ENCODE measurements around the gene XRCC5. TPM values are rescaled to one million over a fixed set of nuclear protein-coding genes. Genes with fewer than 3 reads are reported as not detected.

XRCC5 gene
- total RNA-seq = 100 to 1,000 TPM; 131 to 157 (median 141) TPM

DNA sequence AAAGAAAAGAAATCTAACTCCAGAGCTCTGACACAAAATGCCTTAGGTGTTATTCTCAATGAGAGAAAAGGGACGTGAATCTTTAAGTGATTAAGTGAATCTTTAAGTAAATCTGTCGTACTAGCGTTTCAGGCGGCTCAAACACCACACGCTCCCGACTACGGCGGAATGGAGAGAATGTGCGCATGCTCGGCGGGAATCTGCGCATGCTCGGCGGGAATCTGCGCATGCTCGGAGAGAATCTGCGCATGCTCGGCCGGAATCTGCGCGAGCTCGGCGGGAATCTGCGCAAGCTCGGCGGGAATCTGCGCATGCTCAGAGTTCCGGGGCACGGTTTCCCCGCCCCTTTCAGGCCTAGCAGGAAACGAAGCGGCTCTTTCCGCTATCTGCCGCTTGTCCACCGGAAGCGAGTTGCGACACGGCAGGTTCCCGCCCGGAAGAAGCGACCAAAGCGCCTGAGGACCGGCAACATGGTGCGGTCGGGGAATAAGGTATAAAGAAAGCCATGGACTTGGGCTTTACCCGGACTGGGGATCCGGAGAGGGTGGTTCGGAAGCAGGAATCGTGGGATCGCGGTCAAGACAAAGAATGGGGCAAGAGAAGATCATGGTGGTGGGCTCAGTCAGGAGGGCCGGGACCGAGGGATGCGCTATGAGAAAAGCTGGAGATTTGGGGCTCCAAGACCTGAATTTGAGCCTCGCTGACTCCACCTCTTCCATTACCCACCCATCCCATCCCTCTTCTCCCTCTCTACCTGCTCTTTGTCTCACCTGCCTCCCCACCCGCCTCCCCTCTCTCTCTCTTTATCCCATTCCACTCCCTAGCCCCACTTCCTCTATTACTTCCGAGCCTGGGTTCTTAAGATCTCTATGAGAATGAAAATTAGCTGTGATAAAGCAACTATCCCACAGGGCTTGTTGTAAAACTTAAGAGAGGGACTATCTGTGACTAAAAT, at the start of gene XRCC5:
Gene XRCC5, plus strand, starts transcription at position 382 of the 955 bp plus-strand sequence. Its CDS starts 89 bp downstream, at position 471.
- peaks cover 0 to 6% (median 2%) of the 10 kb centered on the region in 3 donors for H3K27me3 ChIP-seq
- peaks cover 0 to 35% of the 10 kb centered on the region in 2 donors for H3K36me3 ChIP-seq
- TF ChIP-seq, protein P1, sequence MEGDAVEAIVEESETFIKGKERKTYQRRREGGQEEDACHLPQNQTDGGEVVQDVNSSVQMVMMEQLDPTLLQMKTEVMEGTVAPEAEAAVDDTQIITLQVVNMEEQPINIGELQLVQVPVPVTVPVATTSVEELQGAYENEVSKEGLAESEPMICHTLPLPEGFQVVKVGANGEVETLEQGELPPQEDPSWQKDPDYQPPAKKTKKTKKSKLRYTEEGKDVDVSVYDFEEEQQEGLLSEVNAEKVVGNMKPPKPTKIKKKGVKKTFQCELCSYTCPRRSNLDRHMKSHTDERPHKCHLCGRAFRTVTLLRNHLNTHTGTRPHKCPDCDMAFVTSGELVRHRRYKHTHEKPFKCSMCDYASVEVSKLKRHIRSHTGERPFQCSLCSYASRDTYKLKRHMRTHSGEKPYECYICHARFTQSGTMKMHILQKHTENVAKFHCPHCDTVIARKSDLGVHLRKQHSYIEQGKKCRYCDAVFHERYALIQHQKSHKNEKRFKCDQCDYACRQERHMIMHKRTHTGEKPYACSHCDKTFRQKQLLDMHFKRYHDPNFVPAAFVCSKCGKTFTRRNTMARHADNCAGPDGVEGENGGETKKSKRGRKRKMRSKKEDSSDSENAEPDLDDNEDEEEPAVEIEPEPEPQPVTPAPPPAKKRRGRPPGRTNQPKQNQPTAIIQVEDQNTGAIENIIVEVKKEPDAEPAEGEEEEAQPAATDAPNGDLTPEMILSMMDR (IDR thresholded peaks at IDR 0.05 in 4 of 5, conservative IDR thresholded peaks at IDR 0.05 in 1 of 5) = no peak
- TF ChIP-seq POLR2A (IDR thresholded peaks at IDR 0.05) = peak; percentile 17 to 46
- ATAC-seq (peak; percentile 99), DNase-seq (peak; percentile 92 to 96)
- peak within 1 kb of the TSS; percentile 78 to 94 (median 88) for H3K4me3 ChIP-seq
- no peaks in the 10 kb centered on the region for H3K9me3 ChIP-seq
- H3K4me1 ChIP-seq = peaks cover 18 to 26% of the 10 kb centered on the region in 2 donors
- intact Hi-C loops (cut with DNase I; ENCODE audit: low total_unique reads) = no loop called here
- in situ Hi-C loops (cut with MboI; ENCODE audit: low sequenced_read_pairs in 4 of 4) = loop anchor here in 3 of 4 donors (25.0 kb wide), 1 partner anchor 303 kb away; the partner anchor contains the start of gene SMARCAL1 (in 3 of the 3)
- peak within 1 kb of the TSS; percentile 86 to 94 (median 90) for H3K27ac ChIP-seq

DNA sequence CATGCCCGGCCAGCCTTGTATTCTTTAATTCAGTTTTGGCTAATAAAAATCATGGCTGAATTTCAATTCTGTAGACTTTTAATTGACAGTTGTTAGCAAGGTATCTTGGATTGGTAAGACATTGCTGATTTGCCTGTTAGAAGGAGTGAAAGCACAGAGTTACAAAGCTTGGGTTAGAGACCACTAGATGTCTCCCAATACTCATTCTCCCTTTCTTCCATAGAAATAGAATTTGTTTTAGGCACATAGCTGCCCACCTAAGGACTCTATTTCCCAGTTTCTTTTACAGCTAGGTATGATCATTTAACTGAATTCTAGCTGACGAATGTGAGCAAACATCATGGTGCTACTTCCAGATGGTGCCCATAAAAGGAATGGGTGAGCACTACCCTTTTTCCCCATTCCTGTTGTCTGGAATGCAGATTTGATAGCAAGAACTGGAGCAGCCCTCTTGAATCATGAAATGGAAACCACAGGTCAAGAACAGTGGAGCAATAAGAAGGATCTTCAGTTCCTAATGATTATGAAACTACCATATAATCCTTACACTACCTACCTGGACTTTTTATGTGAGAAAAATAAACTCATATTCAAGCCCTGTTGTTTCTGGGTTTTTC, 45.0 kb upstream of the XRCC5 start:
- Histone ChIP-seq H3K9me3 (no peaks in the 10 kb centered on the region), H3K27me3 (no peaks in the 10 kb centered on the region), H3K4me1 (no peaks in the 10 kb centered on the region), H3K36me3 (no peaks in the 10 kb centered on the region), H3K4me3 (no peak overlapping the region), H3K27ac (no peak overlapping the region)
- DNase-seq (no peak), ATAC-seq (no peak)
- TF ChIP-seq, protein P1 (IDR thresholded peaks at IDR 0.05 in 4 of 5, conservative IDR thresholded peaks at IDR 0.05 in 1 of 5) = no peak
- no peak for TF ChIP-seq POLR2A (IDR thresholded peaks at IDR 0.05)
- intact Hi-C loops (cut with DNase I; ENCODE audit: low total_unique reads) = no loop called here
- in situ Hi-C loops (cut with MboI; ENCODE audit: low sequenced_read_pairs in 4 of 4) = no loop called here

DNA sequence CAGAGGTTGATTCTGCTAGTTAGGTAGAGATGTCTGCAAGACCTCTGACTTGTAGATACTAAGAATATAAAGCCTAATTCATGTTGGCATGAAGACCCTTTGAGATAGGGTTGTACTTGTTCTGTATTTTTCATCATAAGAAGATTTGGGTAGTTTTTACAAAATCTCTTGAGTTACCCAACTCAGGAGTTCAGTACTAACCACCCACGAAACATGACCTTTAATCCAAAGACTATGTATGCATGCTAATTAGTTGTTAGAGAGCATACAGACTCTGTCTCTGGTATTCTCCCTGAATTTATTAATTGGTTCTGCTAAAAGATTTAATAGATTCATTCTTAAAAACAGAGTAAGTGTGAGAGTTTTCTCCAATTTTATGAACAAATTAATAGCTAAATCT, 44.5 kb upstream of the XRCC5 start:
- in situ Hi-C loops (cut with MboI; ENCODE audit: low sequenced_read_pairs in 4 of 4) = no loop called here
- no peaks in the 10 kb centered on the region for H3K27me3 ChIP-seq
- no peaks in the 10 kb centered on the region for H3K36me3 ChIP-seq
- H3K4me3 ChIP-seq = no peak overlapping the region
- no peak overlapping the region for H3K27ac ChIP-seq
- H3K4me1 ChIP-seq = no peaks in the 10 kb centered on the region
- ATAC-seq (no peak), DNase-seq (no peak)
- intact Hi-C loops (cut with DNase I; ENCODE audit: low total_unique reads) = no loop called here
- no peaks in the 10 kb centered on the region for H3K9me3 ChIP-seq
- TF ChIP-seq POLR2A (IDR thresholded peaks at IDR 0.05) = no peak
- TF ChIP-seq, protein P1 (IDR thresholded peaks at IDR 0.05 in 4 of 5, conservative IDR thresholded peaks at IDR 0.05 in 1 of 5) = no peak

DNA sequence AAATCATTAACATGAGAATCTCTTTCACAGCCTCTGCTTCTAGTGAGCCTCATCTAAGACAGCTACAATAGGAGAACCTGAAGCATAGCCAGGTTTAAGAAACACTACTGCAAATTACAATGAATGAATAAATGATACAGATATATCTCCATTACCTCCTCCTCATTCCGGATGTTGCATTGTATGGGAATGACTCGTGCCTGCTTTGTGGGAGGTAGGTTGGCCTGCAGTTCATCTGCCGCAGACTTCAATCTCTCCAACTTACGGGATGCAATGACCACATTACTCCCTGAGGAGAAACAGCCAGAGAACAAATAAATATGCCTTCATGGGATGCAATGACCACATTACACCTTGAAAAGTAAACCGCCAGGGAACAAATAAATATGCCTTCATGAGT, 42.9 kb upstream of the XRCC5 start:
- in situ Hi-C loops (cut with MboI; ENCODE audit: low sequenced_read_pairs in 4 of 4) = no loop called here

More for the DNA sequence above, 42.9 kb upstream of the XRCC5 start:
- Histone ChIP-seq H3K27ac (no peak overlapping the region), H3K9me3 (no peaks in the 10 kb centered on the region), H3K27me3 (no peaks in the 10 kb centered on the region), H3K36me3 (no peaks in the 10 kb centered on the region), H3K4me1 (no peaks in the 10 kb centered on the region), H3K4me3 (no peak overlapping the region)
- ATAC-seq = no peak
- TF ChIP-seq, protein P1 (IDR thresholded peaks at IDR 0.05 in 4 of 5, conservative IDR thresholded peaks at IDR 0.05 in 1 of 5) = no peak
- TF ChIP-seq POLR2A (IDR thresholded peaks at IDR 0.05) = no peak
- DNase-seq = no peak
- intact Hi-C loops (cut with DNase I; ENCODE audit: low total_unique reads) = no loop called here
